ENCODE measurements around the gene DNAJC1.

The DNAJC1 gene

DNA sequence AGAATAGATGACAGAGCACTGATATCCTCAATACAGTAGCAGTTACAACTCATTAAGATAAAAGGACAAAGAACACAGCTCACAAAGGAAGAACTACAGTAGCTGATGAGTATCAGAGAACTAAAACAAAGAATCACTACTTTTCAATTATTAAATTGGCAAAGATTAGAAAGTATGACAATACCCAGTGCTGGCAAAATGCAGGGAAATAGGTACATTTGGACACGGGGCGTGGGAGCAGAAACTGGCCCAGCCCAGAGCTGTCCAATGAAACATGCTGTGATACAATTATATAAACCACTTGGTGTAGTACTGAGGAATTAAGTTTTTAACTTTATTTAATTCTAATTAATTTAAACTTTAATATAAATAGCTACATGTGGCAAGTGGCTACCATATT is 243.2 kb downstream of the DNAJC1 start:
- DNase-seq (ENCODE audit: low spot score) = no peak

- no peak for DNase-seq (ENCODE audit: low spot score)
Measured at GRCh38 chr10:21759232-21759631, 244.3 kb downstream of the DNAJC1 start.

DNA sequence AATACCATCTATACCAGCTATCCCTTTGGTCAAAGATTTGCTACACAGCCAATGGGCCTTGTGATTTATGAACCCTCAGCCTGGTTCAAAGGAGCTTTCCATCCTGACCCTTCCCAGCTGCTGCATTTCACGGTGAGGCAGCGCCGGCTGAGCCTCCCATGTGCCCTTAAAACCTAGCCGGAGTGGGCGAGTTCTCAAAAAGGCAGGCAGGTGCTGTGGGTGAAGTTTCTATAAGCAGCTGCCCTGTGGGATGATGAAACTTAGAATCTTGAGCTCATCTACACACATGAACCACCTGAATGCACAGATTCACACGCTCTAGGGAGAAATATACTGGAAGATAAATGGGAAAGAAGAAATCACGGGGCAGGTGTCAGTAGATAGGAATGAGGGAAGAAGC is 244.8 kb downstream of the DNAJC1 start:
- no peak for DNase-seq (ENCODE audit: low spot score)

- DNase-seq (ENCODE audit: low spot score) = no peak
Measured at GRCh38 chr10:21758239-21758638, 245.3 kb downstream of the DNAJC1 start.

GRCh38 chr10:21757185-21757901 is 246.2 kb downstream of the DNAJC1 start:
- DNase-seq (ENCODE audit: low spot score) = no peak

DNA sequence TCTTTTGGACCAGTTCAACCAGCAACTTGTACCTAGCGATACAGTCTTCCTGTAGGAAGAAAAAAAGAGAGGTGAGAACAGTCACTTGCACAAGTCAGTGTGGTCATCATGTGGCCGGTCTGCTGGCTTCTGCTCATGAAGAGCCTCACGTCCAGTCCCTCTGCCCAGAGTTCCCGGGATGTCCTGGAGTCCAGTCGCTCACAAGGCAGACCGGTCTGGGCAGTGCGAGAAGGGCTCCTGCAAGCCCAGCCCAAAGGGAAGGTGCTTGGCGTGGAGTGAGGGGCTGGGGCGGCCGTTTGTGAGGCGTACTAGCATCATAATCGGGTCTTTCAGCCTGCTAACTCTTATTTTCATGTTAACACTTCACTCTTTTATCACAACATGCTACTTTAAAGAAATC is 246.8 kb downstream of the DNAJC1 start:
- DNase-seq (ENCODE audit: low spot score) = no peak

- peak; percentile 27 for DNase-seq (ENCODE audit: low spot score)
Measured at GRCh38 chr10:21754410-21755011, 249.0 kb downstream of the DNAJC1 start.

DNA sequence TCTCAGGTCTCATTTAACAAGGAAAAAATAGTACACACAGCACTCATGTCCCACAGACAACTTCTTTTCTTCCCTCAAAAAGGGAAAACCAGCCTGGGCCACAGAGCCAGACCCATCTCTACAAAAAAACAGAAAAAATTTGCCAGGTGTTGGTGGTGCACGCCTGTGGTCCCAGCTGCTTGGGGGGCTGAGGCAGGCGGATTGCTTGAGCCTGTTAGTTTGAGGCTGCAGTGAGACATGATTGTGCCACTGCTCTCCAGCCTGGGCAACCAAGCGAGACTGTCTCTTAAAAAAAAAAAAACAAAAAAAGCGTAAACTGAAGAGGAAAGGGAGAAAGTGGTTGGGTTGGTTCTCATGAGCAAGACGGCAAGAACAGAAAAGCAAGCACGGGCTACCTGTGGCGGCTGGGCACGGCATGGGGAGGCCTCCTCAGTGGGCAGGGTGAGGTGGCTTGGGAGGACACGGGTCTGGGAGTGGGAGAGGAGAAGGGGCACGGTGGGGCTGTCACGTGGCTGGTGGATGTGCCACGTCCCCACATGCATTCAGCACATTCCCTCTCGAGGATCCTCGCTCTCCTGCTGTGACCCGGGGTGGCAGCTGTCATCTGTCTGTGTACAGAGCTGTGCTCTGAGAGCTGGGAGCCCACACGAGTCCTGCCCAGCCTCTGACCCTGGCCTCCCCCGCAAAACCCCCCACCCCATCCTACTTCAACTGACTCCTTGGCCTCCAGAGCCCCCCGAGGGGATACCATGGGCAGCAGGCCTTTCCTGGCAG is 249.8 kb downstream of the DNAJC1 start:
- peak; percentile 17 for DNase-seq (ENCODE audit: low spot score)

GRCh38 chr10:21751341-21752310 is 251.9 kb downstream of the DNAJC1 start:
- no peak for DNase-seq (ENCODE audit: low spot score)

GRCh38 chr10:21750424-21750823 is 253.1 kb downstream of the DNAJC1 start:
- DNase-seq (ENCODE audit: low spot score) = no peak

- no peak for DNase-seq (ENCODE audit: low spot score)
Measured at GRCh38 chr10:21749788-21750187, 253.7 kb downstream of the DNAJC1 start.

DNA sequence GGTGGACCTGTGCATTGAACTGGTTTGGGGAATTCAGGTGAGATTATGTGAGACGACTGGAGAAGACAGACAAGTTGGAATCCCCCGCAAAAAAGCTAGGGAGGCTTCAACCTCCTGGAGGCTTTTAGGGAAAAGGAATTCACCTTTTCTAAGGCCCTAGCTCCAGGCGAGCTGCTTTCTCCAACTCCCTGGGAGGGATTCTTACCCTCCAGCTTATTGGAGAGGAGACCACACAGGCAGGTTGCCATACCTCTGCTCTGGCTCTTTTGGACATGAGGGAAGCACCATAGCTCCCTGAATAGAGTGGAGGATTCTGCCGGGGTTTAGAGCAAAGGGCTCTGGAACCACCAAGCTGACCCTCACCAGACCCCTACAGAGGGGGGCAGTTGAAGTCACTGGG is 255.7 kb downstream of the DNAJC1 start:
- no peak for DNase-seq (ENCODE audit: low spot score)

GRCh38 chr10:21746118-21746517 is 257.4 kb downstream of the DNAJC1 start:
- DNase-seq (ENCODE audit: low spot score) = no peak

GRCh38 chr10:21744223-21744622 is 259.3 kb downstream of the DNAJC1 start:
- no peak for DNase-seq (ENCODE audit: low spot score)

- DNase-seq (ENCODE audit: low spot score) = no peak
Measured at GRCh38 chr10:21742740-21743412, 260.7 kb downstream of the DNAJC1 start.

GRCh38 chr10:21740989-21741388 is 262.5 kb downstream of the DNAJC1 start:
- no peak for DNase-seq (ENCODE audit: low spot score)

GRCh38 chr10:21737106-21737505 is 266.4 kb downstream of the DNAJC1 start:
- no peak for DNase-seq (ENCODE audit: low spot score)

GRCh38 chr10:21733710-21734109 is 269.8 kb downstream of the DNAJC1 start:
- DNase-seq (ENCODE audit: low spot score) = peak; percentile 20

DNA sequence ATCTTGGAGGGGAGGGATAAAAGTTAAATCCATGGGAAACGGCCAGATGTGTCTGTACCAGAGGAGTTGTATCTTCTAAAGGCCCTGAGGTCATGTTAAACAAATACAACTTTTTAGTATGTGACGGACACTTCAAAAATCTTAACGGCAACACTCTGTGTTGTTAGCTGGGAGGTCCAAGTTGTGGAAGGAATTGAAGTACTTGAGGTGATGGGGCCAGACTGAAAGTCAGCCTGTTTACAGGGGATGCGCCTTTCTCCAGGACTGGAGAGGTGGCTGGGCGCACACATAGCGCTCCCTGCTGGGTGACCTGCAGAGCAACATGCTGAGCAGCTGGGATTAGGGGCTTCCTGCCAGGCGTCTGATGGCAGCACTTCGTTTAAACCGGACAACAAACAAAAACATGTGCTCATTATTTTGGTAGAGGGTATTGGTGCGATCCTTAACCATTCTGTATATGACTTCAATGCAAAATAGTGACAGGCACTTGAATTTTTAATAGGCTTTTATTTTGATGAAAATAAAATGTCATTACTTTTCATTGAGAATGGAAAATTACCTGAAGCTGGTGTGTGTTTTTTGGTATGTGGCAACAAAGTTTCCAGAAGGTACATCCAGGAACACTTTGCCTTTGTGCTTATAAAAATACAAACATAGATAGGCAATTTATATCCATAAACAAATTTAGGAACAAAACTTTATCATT is 271.3 kb downstream of the DNAJC1 start:
- peak; percentile 65 for DNase-seq (ENCODE audit: low spot score)

GRCh38 chr10:21728618-21729017 is 274.9 kb downstream of the DNAJC1 start:
- no peak for DNase-seq (ENCODE audit: low spot score)
